Colonic mucosa (tissue), 4 donors: ENCODE data around the gene PURB. TPM values are rescaled to one million over a fixed set of nuclear protein-coding genes. Genes with fewer than 3 reads are reported as not detected.
A peak's percentile ranks its signal among the peaks of the same experiment; 100 is the strongest.

Experiments
- DNase-seq: peaks from one replicate; pipeline ENCODE4 v3.0.0-alpha.2; 2020
- H3K27ac ChIP-seq: fragments of 200-600 bp; one replicate; pipeline ENCODE4 v1.8.0; 2021
- H3K27me3 ChIP-seq: fragments of 200-600 bp; one replicate; pipeline ENCODE4 v1.8.0; 2021
- H3K36me3 ChIP-seq: fragments of 200-600 bp; one replicate; pipeline ENCODE4 v1.8.0; 2021
- H3K4me1 ChIP-seq: fragments of 200-600 bp; one replicate; pipeline ENCODE4 v1.8.0; 2021; ENCODE audit warnings: mild to moderate bottlenecking
- H3K4me3 ChIP-seq: fragments of 200-600 bp; one replicate; pipeline ENCODE4 v1.8.0; 2021
- H3K9ac ChIP-seq, 2 donors: one replicate each; pipeline ENCODE4 v1.7.0; 2013; ENCODE audit warnings: control low read depth in 2 of 2, low read depth in 2 of 2, low read length in 2 of 2
- H3K9me3 ChIP-seq: fragments of 200-600 bp; one replicate; pipeline ENCODE4 v1.8.0; 2021
- CTCF ChIP-seq: fragments of 200-600 bp; IDR thresholded peaks from one replicate; pipeline ENCODE4 v1.8.0; 2022; ENCODE audit warnings: antibody characterized with exemption, mild to moderate bottlenecking
- intact Hi-C: fragments of 100-400 bp; cut with DNase I; formaldehyde crosslinking; loops from one replicate; pipeline ENCODE4 v1.14.1; 2022
- total RNA-seq, 2 donors: library from RNA; stranded (reverse); fragmentation: NEBNext Ultra II Directional in 1 of 2; extraction: Animal tissue kit (Norgen Biotek cat#: 25700) in 1 of 2; gene quantifications; one replicate each; pipeline ENCODE4 v1.2.1, GENCODE V29; 2021
- donor health status: healthy.
- donor health status: DM: no; HTN: no; CAD: no.
- donor health status: DM: no; HTN: no; CAD: no.

The PURB gene
- total RNA-seq, 2 donors from 2014 or later = 18.8 to 19.8 TPM

GRCh38 chr7:44891791-44892190, 6.5 kb upstream of the PURB start:
- DNase-seq = no peak
- TF ChIP-seq CTCF = no peak
- no peak overlapping the region for H3K4me3 ChIP-seq
- intact Hi-C loops = no loop called here
- no peaks in the 10 kb centered on the region for H3K36me3 ChIP-seq
- no peaks in the 10 kb centered on the region for H3K9me3 ChIP-seq
- no peak overlapping the region for H3K27ac ChIP-seq
- no peaks in the 10 kb centered on the region for H3K27me3 ChIP-seq
- no peak overlapping the region for H3K9ac ChIP-seq
- H3K4me1 ChIP-seq = no peaks in the 10 kb centered on the region

DNA sequence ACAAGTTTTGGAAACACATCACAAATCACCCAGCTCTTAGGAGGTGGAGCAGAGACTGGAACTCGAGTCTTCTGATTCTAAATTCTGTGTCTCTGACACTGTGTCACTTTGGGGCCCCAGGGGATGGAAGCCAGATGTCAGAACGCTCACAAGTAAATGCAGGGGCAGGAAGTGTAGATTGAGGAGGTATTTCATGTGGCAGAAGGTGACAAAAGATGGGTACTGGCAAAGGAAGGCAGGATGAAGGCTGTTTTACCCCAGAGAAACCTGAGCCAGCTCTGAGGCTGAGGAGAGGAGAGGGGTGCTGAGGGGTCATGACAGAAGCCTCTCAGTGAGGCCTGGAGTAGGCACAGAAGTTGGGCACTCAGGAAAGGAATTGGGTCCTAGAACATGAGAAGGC, 6.0 kb upstream of the PURB start:
- intact Hi-C loops = no loop called here
- H3K27ac ChIP-seq = no peak overlapping the region
- no peak overlapping the region for H3K9ac ChIP-seq
- no peaks in the 10 kb centered on the region for H3K27me3 ChIP-seq
- no peaks in the 10 kb centered on the region for H3K36me3 ChIP-seq
- no peaks in the 10 kb centered on the region for H3K9me3 ChIP-seq
- TF ChIP-seq CTCF = no peak
- DNase-seq = no peak
- peaks cover 4% of the 10 kb centered on the region for H3K4me1 ChIP-seq
- no peak overlapping the region for H3K4me3 ChIP-seq

DNA sequence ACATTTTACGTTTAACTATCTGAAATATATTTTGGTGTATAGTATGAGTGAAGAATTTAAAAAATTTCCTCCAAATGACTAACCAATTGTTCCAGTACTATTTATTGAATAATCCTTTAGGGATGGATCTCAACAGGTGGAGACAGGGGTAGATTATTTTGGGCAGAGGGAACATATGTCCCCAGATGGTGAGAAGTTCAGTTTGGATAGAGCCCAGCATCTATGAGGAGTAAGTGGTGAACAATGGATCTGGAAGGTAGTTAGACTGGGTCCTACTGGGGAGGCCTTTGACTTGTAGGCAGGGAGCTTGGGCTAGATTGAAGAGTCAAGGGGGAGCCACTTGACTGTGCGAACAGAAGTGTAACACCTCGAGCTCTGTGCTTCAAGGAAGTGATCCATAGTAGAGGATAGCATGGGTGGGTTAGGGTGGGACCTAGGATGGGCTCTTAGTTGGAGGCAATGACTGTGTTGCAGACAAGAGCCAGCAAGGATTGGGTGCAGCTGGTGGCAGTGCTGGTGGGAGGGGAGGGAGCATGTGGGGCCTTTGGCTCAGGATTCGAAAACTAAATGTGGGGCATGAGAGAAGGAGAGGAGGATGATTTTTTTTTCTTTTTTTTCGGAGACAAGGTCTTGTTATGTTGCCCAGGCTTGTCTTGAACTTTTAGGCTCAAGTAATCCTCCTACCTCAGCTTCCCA, 3.9 kb upstream of the PURB start:
- no peaks in the 10 kb centered on the region for H3K9me3 ChIP-seq
- peaks cover 6% of the 10 kb centered on the region for H3K4me1 ChIP-seq
- DNase-seq = no peak
- no peaks in the 10 kb centered on the region for H3K27me3 ChIP-seq
- H3K27ac ChIP-seq = no peak overlapping the region
- no peak overlapping the region for H3K4me3 ChIP-seq
- TF ChIP-seq CTCF = no peak
- intact Hi-C loops = no loop called here
- H3K36me3 ChIP-seq = no peaks in the 10 kb centered on the region
- H3K9ac ChIP-seq = no peak overlapping the region

- Histone ChIP-seq H3K27me3 (no peaks in the 10 kb centered on the region), H3K9ac (no peak overlapping the region), H3K27ac (no peak overlapping the region), H3K4me3 (no peak overlapping the region), H3K4me1 (peaks cover 17% of the 10 kb centered on the region), H3K9me3 (no peaks in the 10 kb centered on the region), H3K36me3 (no peaks in the 10 kb centered on the region)
- intact Hi-C loops = no loop called here
- no peak for DNase-seq
- no peak for TF ChIP-seq CTCF
These were observed 2.0 kb upstream of the PURB start for GRCh38 chr7:44887293-44887692.

- intact Hi-C loops = no loop called here
- no peaks in the 10 kb centered on the region for H3K36me3 ChIP-seq
- peaks cover 20% of the 10 kb centered on the region for H3K4me1 ChIP-seq
- DNase-seq = peak; percentile 46
- peak overlapping the region; percentile 78 to 96 for H3K9ac ChIP-seq
- peak overlapping the region; percentile 95 for H3K27ac ChIP-seq
- H3K4me3 ChIP-seq = peak overlapping the region; percentile 62
- H3K27me3 ChIP-seq = no peaks in the 10 kb centered on the region
- no peak for TF ChIP-seq CTCF
- no peaks in the 10 kb centered on the region for H3K9me3 ChIP-seq
These were observed 523 bp downstream of the PURB start for GRCh38 chr7:44884621-44885393.
